NCI-H1930 (cell line): ENCODE results near the gene DAPK2.

Experiments
- DNase-seq, 2 experiments: peaks; one replicate each; lab custom pipeline; 2025; lab: John Stamatoyannopoulos, UW

Gene DAPK2

GRCh38 chr15:63864186-63864585 is 182.1 kb downstream of the DAPK2 start:
- DNase-seq, result no peak

DNA sequence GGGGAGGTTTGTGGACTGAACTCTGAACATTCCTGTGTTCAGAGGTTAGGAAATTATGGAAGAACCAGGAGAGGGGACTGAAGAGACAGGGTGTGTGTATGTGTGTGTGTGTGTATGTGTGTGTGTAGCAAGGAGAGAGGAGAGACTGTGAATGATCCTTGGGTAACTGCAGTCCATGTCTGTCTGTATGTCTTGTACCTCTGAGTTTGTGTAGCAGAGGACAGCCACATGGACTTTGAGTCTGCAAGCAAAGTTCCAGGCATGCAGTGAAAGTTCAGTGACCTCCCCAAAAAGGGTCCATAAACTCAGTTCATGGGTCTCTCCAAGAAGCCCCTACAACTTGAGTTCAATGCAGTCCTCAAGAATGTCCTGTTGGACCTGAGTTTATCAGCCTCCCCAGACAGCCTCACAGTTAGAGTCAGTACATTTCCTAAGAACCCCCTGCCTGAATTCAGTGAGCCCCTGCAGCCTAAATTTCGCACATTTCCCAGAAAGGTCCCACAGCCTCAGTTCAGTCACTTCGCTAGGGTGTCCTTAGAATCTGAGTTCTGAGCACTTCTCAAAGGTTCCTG is 184.3 kb downstream of the DAPK2 start:
- no peak for DNase-seq

DNA sequence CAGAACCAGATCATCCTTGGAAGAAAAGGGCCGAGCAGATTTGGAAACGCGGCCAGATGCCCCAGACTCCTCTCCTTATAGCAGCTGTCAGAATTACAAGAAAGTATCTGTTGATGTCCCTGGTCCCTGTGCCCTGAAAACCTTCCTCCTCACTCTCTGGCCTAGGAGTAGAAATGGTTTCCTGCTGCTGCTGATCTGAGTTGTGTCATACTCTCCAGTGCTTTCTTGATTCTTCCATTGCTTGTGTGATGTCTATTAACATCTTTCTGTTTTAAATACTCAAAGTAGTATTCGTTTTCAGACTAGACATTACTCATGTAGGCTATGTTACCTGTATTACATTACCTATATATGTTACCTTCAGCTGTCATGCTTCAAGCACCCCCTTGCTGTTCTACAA is 185.7 kb downstream of the DAPK2 start:
- no peak for DNase-seq

GRCh38 chr15:63860155-63860554 is 186.1 kb downstream of the DAPK2 start:
- DNase-seq, result no peak

DNA sequence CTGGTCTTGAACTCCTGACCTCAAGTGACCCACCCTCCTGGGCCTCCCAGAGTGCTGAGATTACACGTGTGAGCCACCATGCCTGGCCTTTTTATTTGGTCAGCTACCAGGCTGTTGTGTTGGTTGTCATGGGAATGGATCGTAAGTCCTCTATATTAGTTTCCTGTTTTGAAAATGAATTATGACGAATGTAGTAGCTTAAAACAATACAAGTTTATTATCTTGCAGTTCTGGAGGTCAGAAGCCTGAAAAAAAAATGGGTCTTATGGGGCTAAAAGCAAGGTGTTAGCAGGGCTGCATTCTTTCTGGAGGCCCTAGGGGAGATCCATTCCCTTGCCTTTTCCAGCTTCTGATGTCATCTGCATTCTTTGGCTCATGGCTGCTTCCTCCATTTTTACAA is 187.4 kb downstream of the DAPK2 start:
- no peak for DNase-seq

DNA sequence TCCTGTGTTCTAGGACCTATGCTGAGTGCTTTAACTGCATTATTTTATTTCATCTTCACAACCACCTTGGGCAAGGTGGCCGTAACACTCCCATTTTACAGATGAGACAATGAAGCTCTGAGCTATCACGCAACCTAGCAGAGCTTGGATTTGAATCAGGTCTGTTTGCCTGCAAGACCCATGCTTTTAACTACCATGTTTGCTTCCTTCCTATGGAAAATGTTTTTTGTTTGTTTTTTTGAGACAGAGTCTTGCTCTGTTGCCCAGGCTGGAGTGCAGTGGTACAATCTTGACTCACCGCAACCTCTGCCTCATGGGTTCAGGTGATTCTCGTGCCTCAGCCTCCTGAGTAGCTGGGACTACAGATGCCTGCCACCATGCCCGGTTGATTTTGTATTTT is 187.8 kb downstream of the DAPK2 start:
- DNase-seq, result no peak

GRCh38 chr15:63857461-63857856 is 188.8 kb downstream of the DAPK2 start:
- no peak for DNase-seq
